GM12872 (cell line): ENCODE results near the gene ACOX2.

Source experiments
- TF ChIP-seq, protein P1 (sequence below): IDR thresholded peaks from 3 replicates; pipeline ENCODE4 v1.5.1; 2011; ENCODE audit warnings: low read depth, mild to moderate bottlenecking, low read length, moderate library complexity; ENCODE audit not compliant: insufficient read depth

Gene ACOX2

DNA sequence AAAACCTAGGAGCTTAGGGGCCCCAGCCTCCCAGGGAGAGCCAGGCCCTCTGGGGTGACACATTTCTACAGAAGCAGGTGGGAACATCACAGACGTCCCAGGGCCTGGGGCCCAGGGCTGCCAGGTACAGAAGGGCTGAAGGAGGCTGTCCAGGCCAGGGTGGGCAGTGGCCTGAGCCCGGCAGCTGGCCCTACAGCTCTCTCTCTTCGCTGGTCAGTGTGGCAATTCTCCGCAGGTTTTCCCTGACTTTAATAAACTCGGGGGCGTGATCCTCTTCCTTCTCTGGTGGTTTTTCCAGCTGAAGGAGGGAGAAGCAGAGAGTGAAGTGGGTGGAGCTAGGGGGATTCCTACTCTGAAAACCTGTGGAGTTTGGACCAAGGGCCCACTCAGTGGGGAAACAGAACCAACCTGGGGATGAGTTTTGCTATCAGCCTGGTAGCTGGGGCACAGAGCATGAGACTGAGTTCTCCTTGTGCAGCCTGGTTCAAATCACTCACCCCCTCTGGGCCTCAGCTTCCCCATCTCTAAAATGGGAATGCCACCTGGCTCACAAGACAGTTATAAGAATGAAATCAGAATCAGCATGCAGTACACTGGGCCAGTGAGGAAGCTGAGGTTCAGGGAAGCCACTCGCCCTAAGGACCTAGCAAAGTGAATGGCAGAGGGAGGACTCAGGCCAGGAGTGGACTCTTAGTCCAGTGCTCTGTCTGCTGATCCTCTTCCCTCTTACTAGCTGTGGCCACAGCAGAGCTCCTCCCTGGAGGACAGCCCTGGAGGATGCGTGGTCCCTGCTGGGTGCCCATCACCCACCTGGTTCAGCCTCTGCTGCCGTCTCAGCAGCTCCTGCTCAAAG is 29.6 kb upstream of the ACOX2 start:
- TF ChIP-seq, protein P1, sequence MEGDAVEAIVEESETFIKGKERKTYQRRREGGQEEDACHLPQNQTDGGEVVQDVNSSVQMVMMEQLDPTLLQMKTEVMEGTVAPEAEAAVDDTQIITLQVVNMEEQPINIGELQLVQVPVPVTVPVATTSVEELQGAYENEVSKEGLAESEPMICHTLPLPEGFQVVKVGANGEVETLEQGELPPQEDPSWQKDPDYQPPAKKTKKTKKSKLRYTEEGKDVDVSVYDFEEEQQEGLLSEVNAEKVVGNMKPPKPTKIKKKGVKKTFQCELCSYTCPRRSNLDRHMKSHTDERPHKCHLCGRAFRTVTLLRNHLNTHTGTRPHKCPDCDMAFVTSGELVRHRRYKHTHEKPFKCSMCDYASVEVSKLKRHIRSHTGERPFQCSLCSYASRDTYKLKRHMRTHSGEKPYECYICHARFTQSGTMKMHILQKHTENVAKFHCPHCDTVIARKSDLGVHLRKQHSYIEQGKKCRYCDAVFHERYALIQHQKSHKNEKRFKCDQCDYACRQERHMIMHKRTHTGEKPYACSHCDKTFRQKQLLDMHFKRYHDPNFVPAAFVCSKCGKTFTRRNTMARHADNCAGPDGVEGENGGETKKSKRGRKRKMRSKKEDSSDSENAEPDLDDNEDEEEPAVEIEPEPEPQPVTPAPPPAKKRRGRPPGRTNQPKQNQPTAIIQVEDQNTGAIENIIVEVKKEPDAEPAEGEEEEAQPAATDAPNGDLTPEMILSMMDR, result no peak

DNA sequence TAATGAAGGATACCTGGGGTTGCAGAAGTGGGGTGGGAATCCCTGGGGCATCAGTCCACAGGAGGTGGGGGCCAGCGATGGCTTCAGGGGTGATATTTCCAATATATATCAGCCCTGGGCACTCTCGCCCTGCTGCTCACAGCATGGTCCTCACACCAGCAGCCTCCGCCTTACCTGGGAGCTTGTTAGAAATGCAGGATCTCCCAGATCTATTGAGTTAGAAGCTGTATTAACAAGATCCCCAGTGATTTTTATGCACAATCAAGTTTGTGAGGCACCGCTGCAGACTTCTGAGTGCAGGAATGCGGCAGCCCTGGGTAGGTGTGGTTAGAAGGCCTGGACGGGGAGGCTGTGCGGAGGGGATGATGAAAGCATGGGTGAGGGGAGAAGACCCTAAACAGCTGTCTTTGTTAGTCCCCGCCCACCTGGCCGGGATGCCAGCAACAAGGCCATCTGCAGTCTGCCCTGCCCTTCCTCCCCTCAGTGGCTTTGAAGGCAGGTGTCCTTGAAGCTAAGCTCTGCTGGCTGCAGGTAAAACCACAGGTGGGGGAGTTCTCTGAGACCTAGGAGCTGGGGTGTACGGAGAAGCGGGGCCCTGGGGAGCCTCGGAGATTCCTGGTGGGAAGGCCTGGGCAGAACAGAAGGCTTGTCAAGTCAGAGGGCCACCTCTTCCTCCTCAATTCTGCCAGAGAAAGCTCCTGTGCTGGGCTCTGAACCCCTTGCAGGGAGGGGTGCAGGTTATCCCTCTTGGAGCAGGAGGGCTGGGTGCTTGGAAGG is 28.8 kb upstream of the ACOX2 start:
- TF ChIP-seq, protein P1, result no peak

DNA sequence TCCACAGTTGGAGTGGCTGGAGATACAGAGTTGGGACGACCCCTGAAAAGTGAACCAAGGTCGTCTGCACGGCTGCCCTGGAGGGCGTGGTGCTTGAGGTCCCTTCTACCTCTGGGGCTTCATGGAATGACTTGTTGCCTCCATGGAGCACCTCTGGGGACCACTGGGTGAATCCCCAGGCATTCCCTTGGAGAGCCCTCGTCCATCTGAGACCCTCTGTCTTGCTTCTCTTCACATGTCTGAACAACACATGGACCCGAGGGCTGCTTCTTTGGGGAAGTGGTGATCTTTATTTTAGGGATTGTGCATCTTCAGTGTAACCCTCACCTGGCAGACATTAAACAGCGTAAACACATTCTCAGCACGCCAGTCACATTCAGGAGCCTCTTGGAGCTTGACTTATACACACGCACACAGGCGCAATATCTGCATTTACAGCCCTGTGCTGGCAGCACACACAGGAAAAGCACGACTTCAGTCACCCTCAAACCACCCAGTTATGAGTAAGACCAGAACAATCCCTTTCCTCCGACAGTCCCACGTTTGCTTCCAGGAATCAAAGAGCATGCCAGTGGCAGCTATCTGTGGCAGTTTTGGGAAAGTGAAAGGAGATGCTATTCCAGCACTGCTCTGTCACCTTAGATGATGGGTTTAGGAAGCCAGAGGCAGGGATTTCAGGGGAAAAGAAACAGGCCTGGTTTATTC is 27.6 kb upstream of the ACOX2 start:
- TF ChIP-seq, protein P1, result no peak

DNA sequence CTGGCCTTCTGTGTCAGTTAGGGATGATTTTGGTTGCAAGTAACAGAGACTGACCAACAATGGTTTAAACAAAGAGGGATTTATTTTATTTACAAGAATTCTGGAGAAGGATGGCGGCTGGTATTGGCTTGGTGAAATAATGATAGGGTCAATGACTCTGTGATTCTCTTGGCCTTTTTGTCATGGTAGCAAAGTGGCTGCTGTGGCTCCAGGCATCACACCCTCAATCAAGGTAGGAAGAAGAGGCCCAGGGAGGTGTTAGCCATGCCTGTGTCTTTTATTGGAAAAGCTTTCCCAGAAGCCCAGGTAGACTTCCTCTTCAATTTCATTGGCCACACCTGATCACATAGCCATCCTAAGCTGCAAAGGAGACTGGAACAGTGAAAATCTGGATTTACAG is 27.1 kb upstream of the ACOX2 start:
- TF ChIP-seq, protein P1, result no peak

DNA sequence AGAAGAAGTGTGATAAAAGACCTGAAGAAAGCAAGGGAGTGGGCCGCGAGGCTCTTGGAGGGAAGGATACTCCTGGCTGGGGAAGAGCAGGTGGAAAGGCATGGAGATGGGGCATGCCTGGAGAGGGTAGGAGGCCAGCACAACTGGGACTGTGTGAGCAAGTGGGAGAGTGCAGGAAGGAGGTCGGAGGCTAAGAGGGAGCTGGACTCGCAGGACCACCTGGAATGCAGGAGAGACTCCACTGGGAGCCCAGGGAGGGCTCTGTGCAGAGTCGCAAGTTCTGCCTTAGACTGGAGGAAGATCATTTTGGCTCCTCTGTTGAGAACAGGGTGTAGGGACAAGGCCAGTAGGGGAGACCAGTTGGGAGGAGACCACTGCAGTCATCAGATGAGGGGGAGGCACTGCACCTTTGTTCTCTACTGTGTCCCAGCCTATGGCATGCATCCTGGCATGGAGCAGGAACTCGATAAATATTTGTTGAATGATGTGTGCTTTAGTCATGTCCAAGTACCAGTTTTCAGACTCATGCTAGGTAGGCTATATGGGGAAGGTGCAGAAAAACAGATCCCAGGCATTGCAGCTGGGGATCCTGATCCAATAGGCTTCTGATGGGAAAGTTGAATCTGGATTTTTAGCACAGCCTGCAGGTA is 26.5 kb upstream of the ACOX2 start:
- TF ChIP-seq, protein P1, result no peak

DNA sequence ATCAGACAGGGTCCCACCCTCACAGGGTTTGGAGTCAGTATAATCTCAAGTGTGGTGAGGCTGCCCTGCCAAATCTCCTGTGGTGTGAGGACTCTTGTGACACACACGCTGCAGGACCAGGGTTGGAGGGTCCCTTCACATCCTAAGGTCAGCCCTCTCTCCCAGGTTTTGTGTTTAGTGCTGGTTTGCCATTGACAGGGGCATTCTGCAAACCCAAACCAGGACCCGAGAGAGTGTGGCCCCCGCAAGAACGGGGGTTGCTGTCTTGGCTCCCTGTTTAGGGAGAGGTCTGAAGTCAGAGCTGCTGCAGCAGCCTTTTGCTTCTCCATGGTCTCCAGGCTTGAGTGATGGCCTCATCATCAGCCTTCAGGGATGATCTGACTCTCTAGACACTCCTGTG is 25.5 kb upstream of the ACOX2 start:
- TF ChIP-seq, protein P1, result no peak
